ENCODE results near the gene SYCE3.

The SYCE3 gene

DNA sequence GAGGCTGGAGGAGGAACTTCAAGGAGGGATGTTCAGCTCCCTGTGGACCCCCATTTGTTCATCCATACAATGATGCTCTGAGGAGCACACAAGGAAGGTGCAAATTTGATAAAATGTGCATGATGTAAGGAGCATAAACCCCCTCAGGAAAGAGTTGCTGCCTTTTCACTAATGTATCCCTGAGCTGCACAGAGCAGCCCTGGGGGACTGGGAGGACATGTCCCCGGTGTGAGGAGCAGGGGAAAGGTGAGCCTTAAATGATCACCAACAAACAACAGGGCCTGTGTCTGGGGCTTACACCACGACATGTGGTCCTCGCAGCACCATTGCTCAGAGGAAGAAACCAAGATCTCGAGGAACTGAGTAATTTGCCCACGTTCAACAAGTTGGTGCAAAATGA is 34.4 kb upstream of the SYCE3 start:
- H3K27ac ChIP-seq: no peak overlapping the region
- TF ChIP-seq, protein P1, sequence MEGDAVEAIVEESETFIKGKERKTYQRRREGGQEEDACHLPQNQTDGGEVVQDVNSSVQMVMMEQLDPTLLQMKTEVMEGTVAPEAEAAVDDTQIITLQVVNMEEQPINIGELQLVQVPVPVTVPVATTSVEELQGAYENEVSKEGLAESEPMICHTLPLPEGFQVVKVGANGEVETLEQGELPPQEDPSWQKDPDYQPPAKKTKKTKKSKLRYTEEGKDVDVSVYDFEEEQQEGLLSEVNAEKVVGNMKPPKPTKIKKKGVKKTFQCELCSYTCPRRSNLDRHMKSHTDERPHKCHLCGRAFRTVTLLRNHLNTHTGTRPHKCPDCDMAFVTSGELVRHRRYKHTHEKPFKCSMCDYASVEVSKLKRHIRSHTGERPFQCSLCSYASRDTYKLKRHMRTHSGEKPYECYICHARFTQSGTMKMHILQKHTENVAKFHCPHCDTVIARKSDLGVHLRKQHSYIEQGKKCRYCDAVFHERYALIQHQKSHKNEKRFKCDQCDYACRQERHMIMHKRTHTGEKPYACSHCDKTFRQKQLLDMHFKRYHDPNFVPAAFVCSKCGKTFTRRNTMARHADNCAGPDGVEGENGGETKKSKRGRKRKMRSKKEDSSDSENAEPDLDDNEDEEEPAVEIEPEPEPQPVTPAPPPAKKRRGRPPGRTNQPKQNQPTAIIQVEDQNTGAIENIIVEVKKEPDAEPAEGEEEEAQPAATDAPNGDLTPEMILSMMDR (IDR thresholded peaks at IDR 0.05): no peak
- TF ChIP-seq ZFX (IDR thresholded peaks at IDR 0.05; ENCODE audit: borderline replicate concordance): no peak

DNA sequence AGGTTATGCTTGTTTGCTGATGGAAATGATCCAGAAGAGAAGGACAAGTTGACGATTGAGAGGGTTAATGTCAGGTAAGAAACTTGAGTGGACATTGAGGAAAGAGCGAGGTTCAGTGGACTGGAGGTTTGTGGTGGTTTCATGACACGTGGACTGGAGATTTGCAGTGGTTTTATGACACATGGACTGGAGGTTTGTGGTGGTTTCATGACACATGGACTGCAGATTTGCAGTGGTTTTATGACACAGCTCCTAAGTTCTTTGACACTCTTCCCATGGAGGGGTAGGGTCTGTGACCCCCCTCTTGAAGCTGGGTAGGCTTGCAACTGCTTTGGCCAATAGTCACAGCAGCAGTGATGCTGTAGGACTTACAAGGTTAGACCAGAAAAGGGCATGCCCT is 32.5 kb upstream of the SYCE3 start:
- TF ChIP-seq, protein P1 (IDR thresholded peaks at IDR 0.05): no peak
- no peak for TF ChIP-seq ZFX (IDR thresholded peaks at IDR 0.05; ENCODE audit: borderline replicate concordance)
- H3K27ac ChIP-seq: no peak overlapping the region

DNA sequence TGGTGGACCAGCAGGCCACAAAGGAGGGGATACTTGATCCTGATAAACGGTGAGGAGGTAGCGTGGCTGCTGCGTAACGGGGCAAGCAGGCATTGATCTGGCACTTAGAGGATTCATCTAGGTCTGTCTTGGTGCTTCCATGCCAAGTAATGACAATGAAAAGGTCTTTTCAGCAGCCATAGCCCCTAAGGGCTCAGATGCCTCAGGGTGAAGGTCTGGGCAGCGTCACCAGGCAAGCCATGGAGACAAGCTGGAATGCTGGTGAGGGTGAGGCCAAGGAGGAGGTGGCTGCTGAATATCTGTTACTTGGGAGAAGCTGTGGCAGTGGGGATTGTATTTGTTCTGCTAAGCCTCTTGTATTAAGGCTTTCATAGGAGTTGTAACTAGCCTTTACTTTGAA is 24.7 kb upstream of the SYCE3 start:
- TF ChIP-seq ZFX (IDR thresholded peaks at IDR 0.05; ENCODE audit: borderline replicate concordance): no peak
- TF ChIP-seq, protein P1 (IDR thresholded peaks at IDR 0.05): no peak
- H3K27ac ChIP-seq: no peak overlapping the region

DNA sequence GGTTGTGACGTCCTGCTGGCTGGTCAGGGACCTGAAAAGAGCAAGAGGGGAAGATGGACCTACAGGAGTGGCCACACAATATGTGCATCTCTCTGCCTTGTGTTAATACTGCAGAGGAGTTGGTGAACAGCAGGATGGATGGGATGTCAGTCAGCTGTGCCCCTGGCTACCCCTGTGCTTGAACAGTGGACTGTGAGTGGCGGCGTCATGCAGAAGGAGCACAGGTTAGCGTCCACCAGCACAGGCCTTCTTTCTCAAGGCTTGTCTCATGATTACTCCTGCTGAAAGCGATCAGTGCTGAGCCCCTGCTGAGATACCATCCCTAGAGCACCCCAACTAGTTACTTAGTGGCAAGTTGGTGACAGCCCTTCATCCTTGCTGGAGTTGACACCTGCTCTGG is 23.7 kb upstream of the SYCE3 start:
- no peak for TF ChIP-seq ZFX (IDR thresholded peaks at IDR 0.05; ENCODE audit: borderline replicate concordance)
- TF ChIP-seq, protein P1 (IDR thresholded peaks at IDR 0.05): no peak
- H3K27ac ChIP-seq: no peak overlapping the region

DNA sequence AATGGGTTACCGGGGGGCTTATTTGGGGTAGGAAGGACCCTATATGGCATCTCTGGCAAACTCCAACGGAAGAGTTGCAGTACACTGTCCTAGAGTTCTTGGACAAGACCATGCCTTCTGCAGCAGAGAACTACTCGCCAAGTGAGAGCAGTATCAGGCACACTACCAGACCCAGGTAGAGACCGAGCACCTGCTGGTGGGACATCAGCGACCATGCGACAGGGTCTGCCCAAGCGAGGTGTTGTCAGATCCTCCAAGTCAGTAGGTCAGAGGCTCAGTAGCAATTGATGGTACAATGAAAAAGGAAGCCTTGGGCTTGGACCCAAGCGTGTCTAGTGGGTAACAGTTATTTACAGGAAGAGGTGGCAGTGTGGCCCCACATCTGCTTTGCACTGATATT is 23.1 kb upstream of the SYCE3 start:
- TF ChIP-seq, protein P1 (IDR thresholded peaks at IDR 0.05): no peak
- no peak for TF ChIP-seq ZFX (IDR thresholded peaks at IDR 0.05; ENCODE audit: borderline replicate concordance)
- no peak overlapping the region for H3K27ac ChIP-seq

DNA sequence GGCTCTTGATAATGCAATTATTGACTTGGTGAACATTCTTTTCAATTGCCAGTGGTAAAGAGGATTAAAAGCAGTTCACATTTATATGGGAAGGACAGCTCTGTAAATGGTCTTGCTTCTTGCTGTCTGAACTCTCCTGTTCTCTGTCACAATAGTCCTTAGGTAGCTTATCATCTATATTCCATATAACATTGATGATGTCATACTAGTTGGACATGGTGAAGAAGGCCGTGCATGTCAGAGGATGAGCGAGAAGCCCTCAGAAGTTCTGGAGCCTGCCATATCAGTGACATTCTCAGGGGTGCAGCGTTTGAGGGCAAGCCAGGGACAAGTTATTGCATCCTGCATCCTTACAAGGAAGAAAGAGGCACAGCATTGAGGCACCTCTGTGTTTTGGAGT is 22.5 kb upstream of the SYCE3 start:
- no peak for TF ChIP-seq ZFX (IDR thresholded peaks at IDR 0.05; ENCODE audit: borderline replicate concordance)
- TF ChIP-seq, protein P1 (IDR thresholded peaks at IDR 0.05): no peak
- H3K27ac ChIP-seq: no peak overlapping the region

DNA sequence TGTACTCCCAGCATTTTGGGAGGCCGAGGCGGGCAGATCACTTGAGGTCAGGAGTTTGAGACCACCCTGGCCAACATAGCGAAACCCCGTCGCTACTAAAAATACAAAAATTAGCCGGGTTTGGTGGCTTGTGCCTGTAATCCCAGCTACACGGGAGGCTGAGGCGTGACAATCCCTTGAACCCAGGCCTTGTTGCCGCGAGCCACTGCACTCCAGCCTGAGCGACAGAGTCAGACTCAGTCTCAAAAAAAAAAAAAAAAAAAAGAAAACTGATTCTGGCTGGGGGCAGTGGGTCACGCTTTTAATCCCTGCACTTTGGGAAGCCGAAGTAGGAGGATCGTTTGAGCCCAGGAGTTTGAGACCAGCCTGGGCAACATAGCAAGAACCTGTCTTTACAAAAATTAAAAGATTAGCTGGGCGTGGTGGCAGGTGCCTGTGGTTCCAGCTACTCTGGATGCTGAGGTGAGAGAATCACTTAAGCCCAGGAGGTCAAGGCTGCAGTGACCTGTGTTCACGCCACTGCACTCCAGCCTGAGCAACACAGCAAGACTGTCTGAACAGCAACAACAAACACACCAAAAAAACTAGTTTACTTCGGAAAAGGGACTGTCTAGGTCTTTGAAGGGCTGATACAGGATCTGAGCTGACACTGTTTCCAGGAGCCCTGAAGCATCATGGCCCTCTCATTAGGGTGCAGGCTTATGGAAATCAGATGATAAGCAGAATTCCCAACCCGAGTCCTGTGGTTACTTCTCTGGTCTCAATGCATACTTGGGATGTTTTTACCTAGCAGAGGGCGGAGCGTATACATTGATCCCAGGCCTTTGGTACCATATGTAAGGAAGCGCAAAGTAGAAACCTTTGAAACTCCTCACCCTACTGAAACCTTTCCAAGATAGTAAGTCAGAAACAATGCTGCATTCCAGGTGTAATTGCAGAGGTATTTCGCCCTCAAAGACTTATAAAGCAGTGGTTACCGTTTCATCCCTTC is 21.7 kb upstream of the SYCE3 start:
- H3K27ac ChIP-seq: no peak overlapping the region
- TF ChIP-seq, protein P1 (IDR thresholded peaks at IDR 0.05): no peak
- TF ChIP-seq ZFX (IDR thresholded peaks at IDR 0.05; ENCODE audit: borderline replicate concordance): no peak
